Stimulated activated naive CD8-positive, alpha-beta T cell treated with anti-CD3 and anti-CD28 coated beads, Interleukin-15, amount 100 ng/mL, for 72 hours (primary cell): ENCODE results near the gene TOP3A.

Source experiments
- ATAC-seq: fragments of 150-1000 bp; cut with Tn5 transposase; 2 replicates; pipeline ENCODE4 v1.10.0; 2021; ENCODE audit warnings: mild to moderate bottlenecking, moderate library complexity
- DNase-seq, 2 donors: peaks; one replicate each; pipeline ENCODE4 v3.0.0; 2021 to 2022
- H3K27ac Mint-ChIP-seq, 2 donors: one replicate each; pipeline ENCODE4 v1.8.0; 2022; ENCODE audit warnings: mild to moderate bottlenecking in 2 of 2, mixed read lengths in 2 of 2, moderate library complexity in 2 of 2
- H3K27me3 Mint-ChIP-seq: one replicate; pipeline ENCODE4 v1.8.0; 2022; ENCODE audit warnings: mixed read lengths
- H3K4me1 Mint-ChIP-seq: one replicate; pipeline ENCODE4 v1.8.0; 2022; ENCODE audit warnings: mild to moderate bottlenecking, mixed read lengths
- H3K4me3 Mint-ChIP-seq, 2 donors: one replicate each; pipeline ENCODE4 v1.8.0; 2022; ENCODE audit warnings: mild to moderate bottlenecking in 2 of 2, mixed read lengths in 2 of 2, moderate library complexity in 1 of 2
- H3K9me3 Mint-ChIP-seq, 2 donors: one replicate each; pipeline ENCODE4 v1.8.0; 2022; ENCODE audit warnings: mixed read lengths in 2 of 2

The TOP3A gene

GRCh38 chr17:18267366-18267765 lies 47.4 kb downstream of the TOP3A start:
- no peaks in the 10 kb centered on the region for H3K9me3 Mint-ChIP-seq

GRCh38 chr17:18263885-18264682 lies 50.7 kb downstream of the TOP3A start:
- Mint-ChIP-seq H3K4me3 (no peak overlapping the region), H3K27ac (no peak overlapping the region), H3K4me1 (peaks cover 49% of the 10 kb centered on the region), H3K9me3 (no peaks in the 10 kb centered on the region), H3K27me3 (no peaks in the 10 kb centered on the region)
- ATAC-seq: no peak
- no peak for DNase-seq

More at GRCh38 chr17:18267366-18267765, 47.4 kb downstream of the TOP3A start:
- no peak overlapping the region for H3K27ac Mint-ChIP-seq
- no peaks in the 10 kb centered on the region for H3K27me3 Mint-ChIP-seq
- peak; percentile 18 for ATAC-seq
- DNase-seq: no peak
- H3K4me3 Mint-ChIP-seq: no peak overlapping the region
- H3K4me1 Mint-ChIP-seq: peaks cover 29% of the 10 kb centered on the region

DNA sequence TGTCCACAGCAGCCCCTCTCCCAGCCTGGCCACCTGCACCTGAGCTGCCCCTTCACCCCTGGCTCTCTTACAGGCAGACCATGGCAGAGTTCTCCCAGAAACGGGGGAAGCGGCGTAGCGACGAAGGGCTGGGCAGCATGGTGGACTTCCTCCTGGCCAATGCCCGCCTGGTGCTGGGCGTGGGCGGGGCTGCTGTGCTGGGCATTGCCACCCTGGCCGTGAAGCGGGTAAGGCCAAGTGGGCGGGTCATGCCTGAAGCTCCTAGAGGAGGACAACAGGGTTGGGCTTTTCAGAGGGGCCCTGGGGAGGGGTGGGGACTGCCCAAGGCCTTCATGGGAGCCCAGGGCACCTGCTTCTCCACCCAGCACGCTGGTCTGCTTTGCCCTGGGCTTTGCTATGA lies 52.2 kb downstream of the TOP3A start:
- H3K4me3 Mint-ChIP-seq: peak overlapping the region in 1 of 2 donors; percentile 24
- peaks cover 43% of the 10 kb centered on the region for H3K4me1 Mint-ChIP-seq
- H3K27ac Mint-ChIP-seq: no peak overlapping the region
- ATAC-seq: no peak
- no peak for DNase-seq
- no peaks in the 10 kb centered on the region for H3K27me3 Mint-ChIP-seq
- no peaks in the 10 kb centered on the region for H3K9me3 Mint-ChIP-seq

DNA sequence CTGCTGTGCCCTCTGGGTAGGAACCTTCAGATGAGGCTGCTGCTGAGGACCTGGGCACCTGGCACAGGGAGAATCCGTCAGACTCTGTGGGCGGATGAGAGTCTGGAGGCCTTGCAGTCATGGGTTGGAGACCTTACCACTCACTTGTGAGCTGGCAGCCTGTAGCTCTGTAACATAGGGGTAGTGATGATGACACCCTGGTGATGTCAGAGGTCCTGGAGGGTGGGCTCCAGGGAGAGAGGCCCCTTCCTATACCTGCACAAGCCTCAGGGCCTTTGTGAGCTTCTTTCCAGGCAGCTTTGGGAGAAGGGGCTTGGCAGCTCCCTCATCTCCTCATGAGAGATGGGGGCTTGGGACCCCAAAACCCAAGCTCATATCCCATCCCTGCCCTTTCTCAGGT lies 52.7 kb downstream of the TOP3A start:
- Mint-ChIP-seq H3K9me3 (no peaks in the 10 kb centered on the region), H3K27ac (peak overlapping the region in 1 of 2 donors; percentile 15), H3K4me1 (peaks cover 44% of the 10 kb centered on the region), H3K4me3 (peak overlapping the region; percentile 86 to 90), H3K27me3 (no peaks in the 10 kb centered on the region)
- no peak for ATAC-seq
- DNase-seq: no peak

GRCh38 chr17:18261659-18262058 lies 53.1 kb downstream of the TOP3A start:
- Mint-ChIP-seq H3K27ac (peak overlapping the region; percentile 64 to 93), H3K4me1 (peaks cover 46% of the 10 kb centered on the region), H3K4me3 (peak overlapping the region; percentile 86 to 90), H3K27me3 (no peaks in the 10 kb centered on the region), H3K9me3 (no peaks in the 10 kb centered on the region)
- no peak for DNase-seq
- ATAC-seq: no peak

DNA sequence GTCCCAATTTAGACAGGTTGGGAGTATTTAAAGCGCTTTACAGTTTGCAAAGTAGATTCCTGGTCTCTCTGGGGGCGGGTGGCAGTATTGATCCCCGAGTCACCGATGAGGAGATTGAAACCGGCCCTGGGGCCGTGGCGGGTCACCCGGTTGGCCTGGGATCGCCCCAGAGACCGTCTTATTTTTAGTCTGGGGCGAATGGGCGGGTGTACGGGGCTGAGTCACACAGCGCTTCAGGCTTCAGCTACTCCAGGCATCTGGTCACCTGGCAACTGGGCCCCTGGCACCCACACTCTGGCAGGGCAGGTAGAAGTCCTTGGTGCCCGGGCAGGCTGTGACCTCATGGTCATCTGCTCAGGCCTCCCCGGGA lies 53.7 kb downstream of the TOP3A start:
- H3K27ac Mint-ChIP-seq: peak overlapping the region; percentile 93 to 98
- H3K4me3 Mint-ChIP-seq: peak overlapping the region; percentile 86 to 90
- peaks cover 45% of the 10 kb centered on the region for H3K4me1 Mint-ChIP-seq
- ATAC-seq (peak; percentile 31), DNase-seq (peak in 1 of 2 donors; percentile 54)
- H3K27me3 Mint-ChIP-seq: no peaks in the 10 kb centered on the region
- no peaks in the 10 kb centered on the region for H3K9me3 Mint-ChIP-seq

DNA sequence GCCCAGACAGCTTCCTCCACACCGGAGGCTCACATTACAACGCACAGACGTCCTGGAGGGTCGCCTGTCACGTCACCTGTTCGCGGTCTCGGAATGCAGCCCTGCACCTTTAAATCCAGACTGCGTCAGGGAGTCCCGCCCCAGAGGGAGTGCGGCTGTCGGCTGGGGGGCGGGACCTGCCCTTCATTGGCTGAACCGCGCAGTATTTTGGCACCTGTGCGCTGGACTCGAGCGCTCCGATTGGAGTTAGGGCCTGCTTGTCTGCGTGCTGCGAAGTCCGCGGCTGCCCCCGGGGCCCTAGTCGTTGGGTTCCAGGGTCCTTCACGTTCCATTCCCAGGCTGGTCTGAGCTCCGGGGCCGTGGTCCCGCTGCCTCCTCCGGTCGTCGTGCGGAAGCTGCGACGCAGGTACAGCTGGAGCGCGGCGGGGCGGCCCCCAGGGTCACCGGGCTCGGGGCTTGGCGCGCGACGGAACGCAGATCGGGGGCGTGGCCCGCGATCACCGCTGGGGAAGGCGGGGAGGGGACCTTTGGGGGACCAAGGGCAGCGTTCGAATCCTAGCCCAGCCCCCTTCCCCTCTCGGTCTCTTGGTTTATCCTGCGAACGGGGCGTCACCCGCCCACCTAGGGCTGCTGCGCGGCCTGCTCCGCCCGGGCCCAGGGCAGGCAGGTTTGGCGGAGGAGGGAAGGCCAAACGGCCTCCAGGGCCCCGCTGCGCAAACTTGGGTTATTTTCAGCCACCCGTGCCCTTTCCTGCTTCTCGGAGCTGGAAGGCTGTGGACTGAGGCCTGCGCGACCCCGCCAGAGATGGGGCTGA lies 54.3 kb downstream of the TOP3A start, which contains the start of gene MIEF2:
Gene MIEF2, plus strand, starts transcription at position 331 of the 814 bp plus-strand sequence. CDS start 2,059 bp downstream, outside the sequence.
- H3K4me3 Mint-ChIP-seq: peak within 1 kb of the TSS; percentile 86 to 90

GRCh38 chr17:18259621-18260331 lies 55.0 kb downstream of the TOP3A start:
- ATAC-seq (peak; percentile 1), DNase-seq (no peak)
- no peaks in the 10 kb centered on the region for H3K9me3 Mint-ChIP-seq
- peak overlapping the region; percentile 86 to 90 for H3K4me3 Mint-ChIP-seq
- peaks cover 43% of the 10 kb centered on the region for H3K4me1 Mint-ChIP-seq
- H3K27me3 Mint-ChIP-seq: no peaks in the 10 kb centered on the region
- H3K27ac Mint-ChIP-seq: peak overlapping the region; percentile 92 to 98

More for the DNA sequence above, 54.3 kb downstream of the TOP3A start, which contains the start of gene MIEF2:
- DNase-seq: peak; percentile 92 to 94
- no peaks in the 10 kb centered on the region for H3K9me3 Mint-ChIP-seq
- ATAC-seq: peak; percentile 90
- H3K4me1 Mint-ChIP-seq: peaks cover 43% of the 10 kb centered on the region
- no peaks in the 10 kb centered on the region for H3K27me3 Mint-ChIP-seq
- H3K27ac Mint-ChIP-seq: peak within 1 kb of the TSS; percentile 93 to 98

- DNase-seq (peak; percentile 39 to 56), ATAC-seq (peak; percentile 31)
- peak within 1 kb of the TSS; percentile 99 to 100 for H3K4me3 Mint-ChIP-seq
- H3K27ac Mint-ChIP-seq: peak within 1 kb of the TSS; percentile 97
- no peaks in the 10 kb centered on the region for H3K27me3 Mint-ChIP-seq
- peaks cover 43% of the 10 kb centered on the region for H3K4me1 Mint-ChIP-seq
- no peaks in the 10 kb centered on the region for H3K9me3 Mint-ChIP-seq
Measured at GRCh38 chr17:18258356-18259038, 56.3 kb downstream of the TOP3A start, which contains the start of gene FLII. Gene FLII, minus strand, starts transcription at chr17:18258738. Its CDS starts 48 bp downstream, at chr17:18258690.

DNA sequence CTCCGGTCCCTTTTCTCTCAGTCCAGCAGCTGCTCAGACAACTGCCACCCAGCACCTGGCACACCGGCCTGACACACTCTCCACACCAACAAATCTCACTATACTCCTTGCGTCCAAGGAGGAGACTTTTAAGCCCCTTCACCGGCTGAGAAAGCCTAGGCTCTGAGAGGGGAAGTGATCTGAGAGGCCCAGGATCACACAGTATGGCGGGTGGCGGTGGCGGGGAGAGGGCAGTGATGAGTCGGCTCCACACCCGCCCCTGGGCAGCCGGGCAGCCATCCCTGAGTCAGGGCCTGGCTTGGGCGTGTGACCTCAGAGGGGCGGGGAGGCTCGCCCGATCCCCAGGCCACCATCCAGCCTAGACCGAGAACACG lies 56.8 kb downstream of the TOP3A start:
- DNase-seq (peak; percentile 56 to 61), ATAC-seq (peak; percentile 52)
- H3K9me3 Mint-ChIP-seq: no peaks in the 10 kb centered on the region
- H3K27ac Mint-ChIP-seq: peak overlapping the region; percentile 97
- peaks cover 43% of the 10 kb centered on the region for H3K4me1 Mint-ChIP-seq
- H3K27me3 Mint-ChIP-seq: no peaks in the 10 kb centered on the region
- peak overlapping the region; percentile 99 to 100 for H3K4me3 Mint-ChIP-seq

DNA sequence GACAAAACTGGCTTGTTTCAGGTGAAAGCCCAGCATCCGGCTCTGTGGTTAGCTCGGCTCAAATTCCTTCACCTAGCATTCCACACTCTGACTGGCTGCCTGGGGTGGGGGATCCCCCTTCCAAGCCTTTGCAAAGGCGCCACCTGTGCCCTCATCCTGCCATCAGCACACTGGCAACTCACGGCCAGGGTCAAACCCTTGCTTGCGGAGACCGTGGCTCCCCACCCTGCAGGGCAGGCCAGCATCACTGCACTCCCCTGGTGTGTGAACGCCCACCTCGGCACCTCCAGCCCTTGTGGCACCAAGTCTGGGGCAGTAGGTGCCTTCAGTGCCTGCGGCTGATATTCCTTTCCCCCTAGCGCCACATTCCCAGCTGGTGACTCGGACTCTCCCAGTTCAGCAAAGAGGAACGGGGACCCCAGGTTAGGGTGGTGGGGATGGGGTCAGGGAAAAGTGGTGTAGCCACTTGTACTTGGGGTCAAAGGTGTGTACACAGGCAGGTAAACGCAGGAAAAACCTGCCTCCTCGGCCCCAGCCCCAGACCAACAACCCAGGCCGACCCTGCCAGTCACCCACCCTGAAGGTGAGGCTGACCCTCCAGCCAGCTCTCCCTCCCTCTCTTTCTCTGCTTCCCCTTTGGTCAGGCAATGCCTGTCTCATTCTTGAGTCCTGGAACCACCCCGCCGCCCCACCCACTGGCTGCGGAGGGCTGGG lies 57.4 kb downstream of the TOP3A start:
- DNase-seq (peak in 1 of 2 donors; percentile 36), ATAC-seq (no peak)
- Mint-ChIP-seq H3K9me3 (no peaks in the 10 kb centered on the region), H3K27ac (peak overlapping the region; percentile 97), H3K4me3 (peak overlapping the region; percentile 99 to 100), H3K27me3 (no peaks in the 10 kb centered on the region), H3K4me1 (peaks cover 40% of the 10 kb centered on the region)

DNA sequence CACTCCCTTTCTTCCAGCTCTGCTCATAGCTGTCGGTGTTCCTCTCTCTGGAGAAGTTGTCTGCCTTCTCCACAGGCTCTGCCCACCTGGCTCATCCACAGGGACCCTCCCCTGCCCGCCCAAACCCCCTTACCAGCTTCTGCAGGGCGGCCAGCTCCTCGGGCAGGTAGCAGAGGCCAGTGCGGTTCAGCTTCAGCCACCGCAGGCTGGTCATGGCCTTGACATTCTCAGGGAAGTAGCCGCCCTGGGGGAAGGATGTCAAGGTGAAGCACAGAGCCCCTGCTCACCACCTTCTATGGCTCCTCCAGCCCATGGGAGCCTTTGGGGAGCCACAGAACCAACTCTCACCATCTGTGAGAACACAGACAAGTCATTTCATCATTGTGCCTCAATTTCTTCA lies 58.0 kb downstream of the TOP3A start:
- Mint-ChIP-seq H3K4me3 (peak overlapping the region; percentile 99 to 100), H3K9me3 (no peaks in the 10 kb centered on the region), H3K27me3 (no peaks in the 10 kb centered on the region), H3K4me1 (peaks cover 33% of the 10 kb centered on the region), H3K27ac (peak overlapping the region in 1 of 2 donors; percentile 97)
- DNase-seq (no peak), ATAC-seq (no peak)

DNA sequence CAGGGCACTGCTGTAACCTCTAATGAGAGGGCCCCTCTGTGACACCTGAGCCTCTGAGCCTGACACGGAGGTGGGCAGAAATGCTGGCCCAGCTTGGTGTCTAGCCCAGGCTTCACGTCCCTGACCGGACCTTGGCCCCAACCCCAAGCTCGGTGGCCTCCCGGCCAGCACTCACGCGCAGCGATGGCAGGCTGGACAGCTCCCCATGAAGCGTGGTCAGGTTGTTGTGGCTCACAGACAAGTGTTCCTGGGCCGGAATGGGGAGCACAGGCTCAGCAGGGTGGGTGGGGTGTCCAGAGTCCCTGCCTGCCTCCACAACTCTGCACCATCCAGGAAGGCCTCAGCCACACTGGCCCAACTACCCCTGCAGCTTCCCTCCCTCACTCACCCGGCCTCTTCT lies 58.4 kb downstream of the TOP3A start:
- no peak for DNase-seq
- peaks cover 29% of the 10 kb centered on the region for H3K4me1 Mint-ChIP-seq
- ATAC-seq: no peak
- H3K27me3 Mint-ChIP-seq: no peaks in the 10 kb centered on the region
- peak overlapping the region in 1 of 2 donors; percentile 100 for H3K4me3 Mint-ChIP-seq
- H3K9me3 Mint-ChIP-seq: no peaks in the 10 kb centered on the region
- no peak overlapping the region for H3K27ac Mint-ChIP-seq

- Mint-ChIP-seq H3K27ac (no peak overlapping the region), H3K9me3 (no peaks in the 10 kb centered on the region), H3K27me3 (no peaks in the 10 kb centered on the region), H3K4me1 (peaks cover 32% of the 10 kb centered on the region), H3K4me3 (no peak overlapping the region)
- DNase-seq (no peak), ATAC-seq (no peak)
Measured at GRCh38 chr17:18254888-18255649, 59.7 kb downstream of the TOP3A start.
